GM18870 (cell line): ENCODE data around the gene ATP5F1D.

ENCODE experiments used
- ATAC-seq: cut with Tn5 transposase; IDR thresholded peaks from one replicate; pipeline ENCODE4 v1.9.1; 2021; ENCODE audit warnings: moderate library complexity; ENCODE audit not compliant: unreplicated experiment

The ATP5F1D gene

GRCh38 chr19:1257475-1258162, 16.1 kb downstream of the ATP5F1D start:
- ATAC-seq = no peak

- ATAC-seq = no peak
Measured at GRCh38 chr19:1258163-1258492, 16.6 kb downstream of the ATP5F1D start.

- no peak for ATAC-seq
Measured at GRCh38 chr19:1258707-1259205, 17.2 kb downstream of the ATP5F1D start.

DNA sequence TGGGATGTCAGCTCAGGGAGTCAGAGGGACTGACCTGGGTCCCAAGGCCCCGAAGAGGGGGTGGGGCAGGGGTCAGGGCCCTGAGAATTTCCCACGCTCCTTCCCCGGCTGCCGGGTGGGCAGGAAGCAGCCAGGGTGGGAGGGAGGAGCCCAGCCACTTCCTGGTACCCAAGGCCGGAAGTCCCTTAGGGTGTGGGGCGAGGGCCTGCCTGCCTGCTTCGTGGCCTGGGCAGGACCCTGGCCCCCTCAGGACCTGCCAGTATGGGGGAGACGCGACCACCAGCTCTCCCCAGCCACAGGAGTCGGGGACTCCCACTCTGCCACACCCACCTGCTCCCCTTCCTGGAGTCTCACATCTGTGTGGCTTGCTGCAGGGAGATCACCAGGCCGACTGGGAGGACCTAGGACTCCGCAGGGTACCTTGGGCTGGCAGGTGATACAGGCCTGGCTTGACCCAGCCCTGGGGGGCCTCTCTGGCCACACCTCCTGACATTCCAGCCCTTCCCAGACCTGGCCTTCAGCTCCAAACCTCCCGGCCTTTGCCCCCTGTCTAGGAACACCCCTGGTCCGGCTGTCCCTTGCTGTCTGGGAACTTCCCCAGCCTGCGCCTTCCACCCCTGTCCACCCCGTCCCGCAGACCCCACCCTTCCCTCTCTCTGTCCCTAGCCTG, 17.8 kb downstream of the ATP5F1D start:
- no peak for ATAC-seq

DNA sequence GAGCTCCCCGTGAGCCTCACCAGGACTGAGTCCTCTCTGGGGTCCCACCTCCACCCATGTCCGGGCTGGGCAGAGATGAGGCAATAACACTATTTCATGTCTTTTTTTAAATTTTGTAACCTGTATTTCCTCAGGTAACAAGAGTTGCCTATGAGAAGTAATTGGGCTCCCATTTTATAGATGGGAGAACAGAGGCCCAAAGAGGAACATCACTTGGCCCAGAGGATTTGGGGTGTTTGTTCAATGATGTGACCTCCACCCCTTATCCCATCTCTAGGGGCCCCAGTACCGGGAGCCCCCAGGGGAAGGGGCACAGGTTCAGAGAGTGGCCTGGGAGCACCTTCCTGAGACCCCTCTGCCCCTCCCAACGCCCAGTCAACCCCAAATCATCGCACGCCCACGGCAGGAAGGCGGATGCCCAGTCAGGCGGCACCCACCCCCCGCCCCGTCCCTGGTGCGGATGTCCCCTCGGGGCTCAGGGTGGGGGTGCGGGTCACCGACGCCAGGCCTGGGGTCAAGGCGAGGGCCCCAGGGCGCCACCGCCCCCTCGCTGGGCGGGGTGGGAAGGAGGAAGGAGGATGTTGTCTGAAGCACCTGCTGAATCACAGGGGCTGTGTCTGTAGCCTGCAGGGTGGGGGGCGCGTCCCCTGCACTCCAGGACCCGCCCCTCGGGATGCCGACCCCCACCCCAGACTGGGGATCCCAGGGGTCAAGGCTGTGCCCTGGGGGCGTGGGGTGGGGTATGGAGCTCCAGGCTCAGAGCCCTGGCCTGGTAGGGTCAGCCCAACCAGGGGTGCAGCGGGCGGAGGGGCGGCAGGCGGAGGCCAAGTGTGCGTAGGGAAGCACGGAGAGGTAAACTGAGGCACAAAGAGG, 18.6 kb downstream of the ATP5F1D start:
- no peak for ATAC-seq

DNA sequence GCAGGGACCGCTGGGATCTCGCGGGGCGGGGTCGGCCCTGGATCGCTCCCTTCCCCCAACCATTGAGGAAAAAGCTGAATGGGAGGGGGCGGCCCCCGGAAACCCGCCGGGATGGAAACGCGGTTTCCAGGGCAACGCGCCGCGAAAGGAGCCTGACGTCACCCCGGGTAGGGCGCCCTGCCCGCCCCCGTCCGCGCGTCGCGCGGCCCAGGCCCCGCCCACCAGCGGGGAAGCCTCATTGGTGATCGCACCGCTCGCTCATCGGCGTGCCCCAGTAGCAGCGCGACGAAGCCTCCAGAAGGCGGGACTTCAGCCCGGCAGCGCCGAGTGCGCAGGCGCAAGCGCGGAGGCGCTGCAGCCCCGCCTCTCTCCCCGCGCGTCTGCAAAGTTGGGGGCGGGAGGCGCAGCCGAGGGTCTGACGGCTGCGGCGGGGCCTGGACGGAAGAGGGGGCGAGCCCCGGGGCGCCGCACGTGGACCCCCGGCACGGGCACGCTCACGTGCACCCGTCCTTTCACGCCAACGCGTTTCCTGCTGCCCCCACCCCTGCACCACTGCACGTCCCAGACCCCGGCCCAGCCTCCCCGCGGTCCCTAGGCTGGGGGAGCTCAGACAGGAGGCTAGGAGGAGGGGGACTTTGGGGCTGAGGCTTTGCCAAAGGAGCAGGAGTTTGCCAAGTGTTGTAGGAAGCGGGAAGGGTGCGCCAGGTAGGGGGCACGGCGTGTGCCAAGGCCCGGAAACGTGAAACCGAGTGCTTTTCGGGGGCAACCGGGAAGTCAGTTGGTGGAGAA, 19.4 kb downstream of the ATP5F1D start:
- ATAC-seq = no peak

DNA sequence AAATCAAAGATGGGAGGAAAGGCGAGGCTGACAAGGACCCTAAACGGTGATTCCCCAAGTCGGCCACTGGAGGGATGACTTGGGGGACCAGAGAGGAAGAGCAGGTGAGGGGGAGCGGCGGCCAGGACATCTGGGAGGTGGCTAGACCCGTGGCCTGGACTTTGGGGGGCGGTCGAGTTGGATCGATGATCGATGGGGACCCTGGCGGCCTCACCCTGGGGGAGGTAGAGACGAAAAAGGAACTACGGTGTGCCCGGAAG, 19.9 kb downstream of the ATP5F1D start:
- no peak for ATAC-seq

DNA sequence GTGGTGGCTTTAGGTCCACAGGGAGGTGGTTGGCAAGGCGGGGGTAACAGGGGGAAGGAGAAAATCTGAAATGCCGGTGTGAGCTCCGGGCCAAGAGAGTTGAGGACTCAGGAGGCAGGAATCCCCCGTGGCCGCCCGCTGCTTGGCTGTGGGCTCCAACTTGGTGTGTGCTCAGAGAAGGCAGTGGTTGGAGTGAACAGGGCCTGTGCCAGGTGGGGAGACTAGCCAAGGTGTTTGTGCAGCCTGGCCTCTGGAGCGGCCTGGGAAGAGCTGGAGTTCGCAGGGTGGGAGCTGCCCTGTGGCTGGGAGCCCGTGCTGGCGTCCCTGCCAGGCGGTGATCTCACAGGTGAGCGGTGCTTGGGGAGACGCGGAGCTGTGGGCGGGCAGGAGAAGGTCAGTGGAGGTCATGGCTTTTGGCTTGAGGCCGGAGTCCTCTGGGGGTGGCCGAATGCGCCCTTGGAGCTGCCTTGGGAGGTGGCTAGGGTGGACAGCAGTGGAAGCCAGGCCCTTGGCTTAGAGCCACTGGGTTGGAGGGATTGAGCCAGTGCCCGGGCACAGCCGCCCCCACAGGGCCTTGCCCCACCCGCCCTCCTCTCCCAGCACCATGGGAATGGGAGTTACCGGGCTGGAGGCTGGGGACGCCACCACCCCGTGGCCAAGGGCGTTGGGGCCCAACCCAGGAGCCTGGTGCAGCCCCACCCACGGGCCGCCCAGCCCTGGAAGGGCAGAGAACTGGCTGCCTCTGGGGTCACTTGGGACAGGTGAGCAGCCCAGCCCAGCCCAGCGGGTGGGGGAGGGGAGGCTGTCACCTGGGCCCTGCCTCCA, 20.5 kb downstream of the ATP5F1D start:
- no peak for ATAC-seq

- ATAC-seq = no peak
Measured at GRCh38 chr19:1262623-1263123, 21.1 kb downstream of the ATP5F1D start.

GRCh38 chr19:1263188-1263587, 21.6 kb downstream of the ATP5F1D start:
- ATAC-seq = no peak

- no peak for ATAC-seq
Measured at GRCh38 chr19:1264801-1265614, 23.5 kb downstream of the ATP5F1D start.

- no peak for ATAC-seq
Measured at GRCh38 chr19:1265615-1266128, 24.1 kb downstream of the ATP5F1D start.

GRCh38 chr19:1266129-1266915, 24.8 kb downstream of the ATP5F1D start:
- peak; percentile 32 for ATAC-seq

GRCh38 chr19:1266916-1267476, 25.4 kb downstream of the ATP5F1D start:
- peak; percentile 11 for ATAC-seq

- no peak for ATAC-seq
Measured at GRCh38 chr19:1267477-1268225, 26.1 kb downstream of the ATP5F1D start.

DNA sequence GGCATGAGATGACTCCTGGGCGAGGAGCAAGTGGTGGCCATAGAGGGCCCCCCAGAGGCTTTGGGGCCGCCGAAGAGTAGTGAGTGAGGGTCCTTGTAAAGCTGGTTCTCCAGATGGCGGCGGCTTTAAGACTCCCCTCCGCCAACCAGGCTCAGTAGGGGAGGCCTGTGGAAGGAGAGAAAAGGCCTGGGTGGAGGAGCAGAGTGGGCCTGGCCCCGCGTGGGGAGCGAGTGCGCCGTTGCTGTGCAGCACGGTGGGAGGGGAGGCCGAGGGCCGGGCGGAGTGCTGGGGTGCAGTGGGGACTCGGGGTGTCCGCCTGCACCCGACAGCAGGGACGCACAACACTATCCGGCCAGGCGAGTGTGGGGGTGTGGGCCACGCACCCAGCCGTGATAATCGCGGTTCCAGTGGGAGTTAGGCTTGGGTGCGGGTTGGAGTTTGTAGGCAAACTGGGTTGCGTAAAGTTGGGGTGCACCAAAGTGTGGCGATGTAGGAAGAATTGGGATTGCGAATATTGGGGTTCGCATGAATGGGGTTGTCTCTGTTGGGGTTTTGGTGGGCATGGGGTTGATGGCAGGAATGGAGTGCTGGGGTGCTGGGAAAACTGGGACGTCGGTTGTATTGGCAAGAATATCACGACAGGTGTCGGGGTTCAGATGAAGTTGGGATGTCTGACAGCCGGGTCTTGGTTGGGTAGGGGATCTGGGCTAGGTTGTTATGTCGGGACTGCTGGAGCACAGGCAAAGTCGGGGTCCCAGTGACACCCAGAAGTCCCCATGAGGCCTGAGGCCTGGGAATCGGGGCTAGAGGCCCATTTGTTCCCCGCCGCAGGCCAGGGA, 26.9 kb downstream of the ATP5F1D start:
- no peak for ATAC-seq
